ENCODE results near the gene SNED1. TPM values are rescaled to one million over a fixed set of nuclear protein-coding genes. Genes with fewer than 3 reads are reported as not detected.
A peak's percentile ranks its signal among the peaks of the same experiment; 100 is the strongest.

SNED1 gene
- total RNA-seq, 2 experiments from 2014 or later, result 1.4 to 1.8 TPM

GRCh38 chr2:241033336-241033987 lies 35.0 kb downstream of the SNED1 start:
- ChIA-PET POLR2A (no interaction called here), CTCF (no interaction called here)
- Mint-ChIP-seq H3K9me3 (no peaks in the 10 kb centered on the region), H3K36me3 (ENCODE audit: low read depth) (no peaks in the 10 kb centered on the region), H3K27me3 (no peaks in the 10 kb centered on the region), H3K27ac (no peak overlapping the region), H3K4me3 (no peak overlapping the region), H3K4me1 (ENCODE audit: low read depth) (peaks cover 9% of the 10 kb centered on the region)
- intact Hi-C loops (cut with micrococcal nuclease), result no loop called here
- DNase-seq (no peak), ATAC-seq (no peak)
- no peak for TF ChIP-seq CTCF (IDR thresholded peaks at IDR 0.05)

GRCh38 chr2:241033994-241034393 lies 35.6 kb downstream of the SNED1 start:
- Mint-ChIP-seq H3K9me3 (no peaks in the 10 kb centered on the region), H3K4me3 (no peak overlapping the region), H3K36me3 (ENCODE audit: low read depth) (no peaks in the 10 kb centered on the region), H3K4me1 (ENCODE audit: low read depth) (peaks cover 9% of the 10 kb centered on the region), H3K27me3 (no peaks in the 10 kb centered on the region), H3K27ac (no peak overlapping the region)
- POLR2A ChIA-PET, result no interaction called here
- ATAC-seq, result no peak
- intact Hi-C loops (cut with micrococcal nuclease), result no loop called here
- CTCF ChIA-PET, result no interaction called here
- DNase-seq, result no peak
- no peak for TF ChIP-seq CTCF (IDR thresholded peaks at IDR 0.05)

- TF ChIP-seq CTCF (IDR thresholded peaks at IDR 0.05), result no peak
- no peak overlapping the region for H3K4me3 Mint-ChIP-seq
- DNase-seq (no peak), ATAC-seq (no peak)
- intact Hi-C loops (cut with micrococcal nuclease), result no loop called here
- CTCF ChIA-PET, result no interaction called here
- H3K36me3 Mint-ChIP-seq (ENCODE audit: low read depth), result no peaks in the 10 kb centered on the region
- POLR2A ChIA-PET, result no interaction called here
- no peaks in the 10 kb centered on the region for H3K9me3 Mint-ChIP-seq
- peaks cover 9% of the 10 kb centered on the region for H3K4me1 Mint-ChIP-seq (ENCODE audit: low read depth)
- no peaks in the 10 kb centered on the region for H3K27me3 Mint-ChIP-seq
- H3K27ac Mint-ChIP-seq, result no peak overlapping the region
Observed at GRCh38 chr2:241034490-241035141, 36.2 kb downstream of the SNED1 start.

DNA sequence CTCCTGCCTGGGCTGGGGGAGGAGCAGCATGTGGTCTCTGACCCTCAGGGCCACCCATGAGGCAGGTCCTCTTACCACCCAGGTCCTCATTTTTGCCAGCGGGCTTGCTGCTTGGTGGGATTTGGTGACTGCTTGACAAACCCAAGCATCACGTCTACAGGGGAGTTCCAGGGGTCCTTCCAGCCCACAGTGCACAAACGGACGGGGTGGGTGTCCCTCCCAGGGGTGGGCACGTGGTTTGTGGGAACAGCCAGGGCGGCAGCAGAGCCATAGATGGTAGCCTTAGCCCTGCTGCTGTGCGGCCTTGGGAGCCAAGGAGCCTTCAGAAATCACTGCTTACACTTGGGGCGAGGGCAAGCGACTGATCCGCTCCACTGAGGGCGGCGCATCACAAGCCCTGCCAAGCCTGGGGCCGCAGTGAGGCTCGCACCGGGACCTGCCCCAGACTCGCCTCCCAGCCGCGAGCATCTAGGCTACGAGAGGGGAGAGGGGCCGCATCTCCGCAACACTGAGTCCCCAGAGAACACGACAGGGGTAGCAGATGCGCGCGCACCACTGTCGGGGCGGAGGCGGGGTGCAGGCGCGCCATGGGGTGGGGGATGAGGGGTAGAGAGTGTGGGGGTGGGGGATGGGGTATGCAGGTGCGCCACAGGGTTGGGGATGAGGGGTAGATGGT lies 36.9 kb downstream of the SNED1 start:
- POLR2A ChIA-PET, result no interaction called here
- H3K36me3 Mint-ChIP-seq (ENCODE audit: low read depth), result no peaks in the 10 kb centered on the region
- DNase-seq (peak; percentile 23), ATAC-seq (no peak)
- peaks cover 9% of the 10 kb centered on the region for H3K4me1 Mint-ChIP-seq (ENCODE audit: low read depth)
- CTCF ChIA-PET, result no interaction called here
- H3K9me3 Mint-ChIP-seq, result no peaks in the 10 kb centered on the region
- no peak overlapping the region for H3K4me3 Mint-ChIP-seq
- TF ChIP-seq CTCF (IDR thresholded peaks at IDR 0.05), result no peak
- intact Hi-C loops (cut with micrococcal nuclease), result no loop called here
- H3K27me3 Mint-ChIP-seq, result no peaks in the 10 kb centered on the region
- no peak overlapping the region for H3K27ac Mint-ChIP-seq

GRCh38 chr2:241035818-241036396 lies 37.5 kb downstream of the SNED1 start:
- Mint-ChIP-seq H3K4me1 (ENCODE audit: low read depth) (peaks cover 9% of the 10 kb centered on the region), H3K36me3 (ENCODE audit: low read depth) (no peaks in the 10 kb centered on the region), H3K9me3 (no peaks in the 10 kb centered on the region), H3K4me3 (peak overlapping the region; percentile 67), H3K27ac (no peak overlapping the region), H3K27me3 (no peaks in the 10 kb centered on the region)
- TF ChIP-seq CTCF (IDR thresholded peaks at IDR 0.05), result no peak
- peak; percentile 43 for ATAC-seq
- ChIA-PET POLR2A (no interaction called here), CTCF (no interaction called here)
- DNase-seq, result peak; percentile 45
- intact Hi-C loops (cut with micrococcal nuclease), result no loop called here

All from activated CD8-positive, alpha-beta T cell treated with anti-CD3 and anti-CD28 coated beads for 36 hours (primary cell).